M059J (cell line): Measurements from ENCODE around the gene AP1S1. TPM values are rescaled to one million over a fixed set of nuclear protein-coding genes. Genes with fewer than 3 reads are reported as not detected.
A peak's percentile ranks its signal among the peaks of the same experiment; 100 is the strongest.
"Not testable (repeated sequence)": the region's sequence is repeated elsewhere in the genome, so short reads cannot be mapped to it uniquely, and the experiment has no call there.

ENCODE experiments used
- DNase-seq: peaks from one replicate; pipeline ENCODE4 v3.0.0-alpha.2; 2012; ENCODE audit warnings: low read depth
- total RNA-seq: library from RNA; depleted of rRNA; stranded (reverse); fragments of >200 nt; shearing (Covaris generic); gene quantifications from 2 replicates; pipeline ENCODE4 v1.2.3, GENCODE V29; 2014; rRNA removed

Gene AP1S1
- 97.2 and 106 TPM in 2 replicates for total RNA-seq

DNA sequence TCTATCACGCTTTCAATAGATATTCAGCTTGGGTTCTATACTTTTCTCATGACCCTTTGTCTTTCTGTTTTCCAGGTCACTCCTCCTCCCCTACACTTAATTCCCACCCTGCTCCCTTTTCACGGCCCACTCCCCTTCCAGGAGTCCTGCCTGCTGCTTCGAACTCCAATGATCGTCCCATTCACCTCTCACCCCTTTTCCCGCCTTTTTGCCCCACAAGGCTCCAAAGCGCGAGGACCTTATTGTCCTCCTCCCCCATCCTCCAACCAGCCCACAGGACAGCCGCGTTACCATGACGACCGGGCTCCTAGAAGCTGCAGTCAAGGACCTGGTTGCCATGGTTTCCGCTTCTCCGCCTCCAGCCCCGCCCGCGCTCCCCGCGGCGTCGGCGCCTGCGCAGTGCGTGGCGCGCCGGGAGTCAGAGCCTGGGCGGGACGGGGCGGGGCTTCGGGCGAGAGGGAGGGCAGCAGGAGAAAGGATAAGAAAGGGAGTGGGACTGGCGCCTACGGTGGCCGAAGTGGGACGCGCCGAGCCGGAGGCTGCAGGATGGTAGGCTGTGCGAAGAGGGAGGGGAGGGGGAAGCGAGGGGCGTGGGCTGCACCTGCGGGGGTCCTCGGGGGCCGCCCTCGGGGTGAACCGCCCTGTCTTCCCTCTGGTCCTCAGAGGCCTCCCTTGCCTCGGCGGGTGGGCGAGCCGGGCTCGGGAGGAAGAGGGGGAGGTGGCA lies at the start of gene AP1S1:
Gene AP1S1 (plus strand): TSS at position 508 of the 724 bp plus-strand sequence. CDS start 39 bp downstream, at position 547.
- peak; percentile 97 for DNase-seq

DNA sequence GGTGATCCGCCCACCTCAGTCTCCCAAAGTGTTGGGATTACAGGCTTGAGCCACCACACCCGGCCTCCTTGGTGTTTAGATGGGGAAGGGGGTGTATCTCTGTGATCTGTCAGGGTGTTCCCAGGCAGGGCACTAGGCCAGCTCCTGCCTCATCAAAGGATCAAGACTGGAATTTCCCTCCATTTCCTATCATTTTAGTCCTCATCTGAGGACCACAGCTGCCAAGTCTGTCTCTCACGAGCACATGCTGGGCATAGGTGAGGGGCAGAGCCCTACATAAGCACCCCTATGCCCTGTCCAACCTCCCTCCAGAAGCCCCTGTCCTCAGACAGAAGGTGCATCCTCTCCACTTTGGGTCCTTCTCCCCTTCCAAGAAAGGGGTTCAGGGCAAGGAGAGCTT lies 49.5 kb upstream of the AP1S1 start:
- DNase-seq = no peak

DNA sequence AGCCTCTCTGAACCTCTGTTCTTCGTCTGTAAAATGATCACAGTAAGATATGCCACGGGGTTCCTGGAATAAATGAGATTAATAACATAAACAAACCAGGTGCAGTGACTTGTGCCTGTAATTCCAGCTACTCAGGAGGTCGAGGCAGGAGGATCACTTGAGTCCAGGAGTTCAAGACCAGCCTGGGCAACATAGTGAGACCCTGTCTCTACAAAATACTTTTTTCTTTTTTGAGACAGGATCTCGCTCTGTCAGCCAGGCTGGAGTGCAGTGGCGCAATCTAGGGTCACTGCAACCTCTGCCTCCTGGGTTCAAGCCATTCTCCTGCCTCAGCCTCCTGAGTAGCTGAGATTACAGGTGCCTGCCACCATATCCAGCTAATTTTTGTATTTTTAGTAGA lies 49.0 kb upstream of the AP1S1 start:
- not testable (repeated sequence) for DNase-seq

DNA sequence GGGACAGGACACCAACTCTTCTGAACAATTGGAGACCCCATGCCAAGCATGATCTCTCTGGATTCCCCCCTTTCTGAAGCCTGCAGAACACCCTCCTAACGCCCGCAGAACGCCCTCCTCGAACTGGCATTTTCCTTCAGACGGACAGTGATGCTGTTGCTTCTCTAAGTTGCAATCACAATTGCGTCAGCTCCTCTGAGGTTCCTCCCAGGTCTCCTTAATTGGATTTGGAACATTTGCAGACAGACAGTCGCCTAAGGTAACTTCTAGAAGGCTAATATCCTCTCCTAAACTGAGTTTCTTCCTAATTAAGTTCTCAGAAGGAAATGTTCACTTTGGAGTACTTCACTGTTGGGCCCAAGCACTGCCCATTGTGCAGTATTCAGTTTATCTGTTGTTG lies 47.9 kb upstream of the AP1S1 start:
- DNase-seq = no peak

DNA sequence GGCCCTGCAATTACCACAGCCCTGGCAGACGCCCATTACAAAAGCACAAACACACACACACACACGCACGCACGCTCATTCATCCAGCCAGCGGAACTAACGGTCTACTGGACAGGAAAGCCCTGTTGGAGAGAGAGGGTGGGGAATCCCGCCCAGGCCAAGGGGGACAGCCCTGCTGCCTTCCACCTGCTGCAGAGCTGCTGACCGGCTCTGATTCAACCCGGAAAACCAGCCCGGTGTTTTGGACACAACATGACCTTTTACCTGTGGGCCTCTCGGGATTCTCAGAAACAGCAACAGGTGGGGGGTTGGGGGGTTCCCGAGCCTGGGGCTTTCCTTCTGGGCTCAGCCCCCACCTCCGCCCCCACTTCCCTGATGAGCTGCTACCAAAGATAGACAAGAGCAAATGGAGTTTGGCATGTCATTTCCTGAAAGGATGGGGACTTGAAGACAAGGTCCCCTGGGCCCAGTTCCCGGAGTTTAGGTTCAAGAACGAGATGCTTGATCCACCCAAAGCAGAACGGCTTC lies 45.9 kb upstream of the AP1S1 start:
- DNase-seq = peak; percentile 84

DNA sequence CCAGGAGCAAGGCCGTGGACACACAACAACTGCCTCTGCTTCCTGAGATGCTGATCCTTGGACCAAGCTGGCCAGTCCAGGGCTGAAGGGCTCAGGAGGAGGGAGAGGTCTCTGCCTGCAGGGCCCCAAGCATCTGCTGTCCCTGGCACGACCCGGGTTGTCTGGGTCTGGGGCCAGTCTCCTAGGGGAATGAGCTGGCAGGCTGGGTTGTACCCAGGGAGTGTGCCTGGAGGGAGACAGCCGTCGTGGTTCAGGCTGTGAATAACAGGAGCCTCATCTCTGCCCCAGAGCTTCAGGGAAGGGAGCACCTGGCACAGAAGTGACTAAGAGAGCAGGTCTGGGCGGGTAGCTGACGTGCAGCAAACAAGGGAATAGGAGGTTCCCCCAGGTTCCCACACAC lies 45.3 kb upstream of the AP1S1 start:
- DNase-seq = peak; percentile 92

DNA sequence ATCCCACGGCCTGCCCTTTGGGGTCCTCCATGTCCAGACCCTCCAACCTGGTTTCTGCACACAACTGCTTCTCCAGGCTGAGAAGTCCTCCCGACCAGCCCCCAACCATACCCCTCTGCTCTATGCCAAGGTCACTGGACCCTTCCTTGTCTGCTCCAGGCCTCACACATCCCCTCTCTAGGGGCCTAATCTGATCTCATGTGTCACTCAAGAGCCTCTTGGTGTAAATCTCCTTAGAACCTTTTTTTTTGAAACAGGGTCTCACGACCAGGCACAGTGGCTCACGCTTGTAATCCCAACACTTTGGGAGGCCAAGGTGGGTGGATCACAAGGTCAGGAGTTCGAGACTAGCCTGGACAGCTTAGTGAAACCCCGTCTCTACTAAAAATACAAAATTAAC lies 44.9 kb upstream of the AP1S1 start:
- DNase-seq = no peak

DNA sequence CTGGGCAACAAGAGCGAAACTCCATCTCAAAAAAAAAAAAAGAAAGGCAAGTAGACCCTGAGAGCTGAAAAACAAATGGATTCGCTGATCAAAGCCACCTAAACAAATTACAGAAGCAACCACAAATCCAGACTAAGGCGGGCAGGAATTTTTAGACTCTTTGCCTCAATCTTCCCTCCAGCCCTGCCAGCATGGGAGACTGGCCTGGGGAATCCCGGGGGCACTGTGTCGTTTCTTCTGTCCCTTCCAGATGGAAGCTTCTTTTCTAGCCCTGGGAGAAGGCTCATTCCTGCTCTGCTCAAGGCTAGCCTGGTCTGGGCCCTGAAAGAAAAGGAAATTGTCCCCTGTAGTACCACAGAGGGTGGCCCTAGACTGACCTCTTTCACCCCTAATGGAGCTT lies 43.0 kb upstream of the AP1S1 start:
- DNase-seq = no peak

- no peak for DNase-seq
Observed at GRCh38 chr7:101112233-101112632, 42.0 kb upstream of the AP1S1 start.

DNA sequence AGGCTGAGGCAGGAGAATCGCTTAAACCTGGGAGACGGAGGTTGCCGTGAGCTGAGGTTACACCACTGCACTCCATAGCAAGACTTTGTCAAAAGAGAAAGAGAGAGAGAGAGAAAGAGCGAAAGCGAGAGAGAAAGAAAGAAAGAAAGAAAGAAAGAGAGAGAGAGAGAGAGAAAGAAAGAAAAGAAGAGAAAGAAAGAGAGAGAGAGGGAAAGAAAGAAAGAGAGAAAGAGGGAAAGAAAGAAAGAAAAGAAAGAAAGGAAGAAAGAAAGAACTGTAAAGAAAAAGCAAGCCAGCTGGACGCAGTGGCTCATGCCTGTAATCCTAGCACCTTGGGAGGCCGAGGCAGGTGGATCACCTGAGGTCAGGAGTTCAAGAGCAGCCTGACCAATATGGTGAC lies 41.1 kb upstream of the AP1S1 start:
- not testable (repeated sequence) for DNase-seq

DNA sequence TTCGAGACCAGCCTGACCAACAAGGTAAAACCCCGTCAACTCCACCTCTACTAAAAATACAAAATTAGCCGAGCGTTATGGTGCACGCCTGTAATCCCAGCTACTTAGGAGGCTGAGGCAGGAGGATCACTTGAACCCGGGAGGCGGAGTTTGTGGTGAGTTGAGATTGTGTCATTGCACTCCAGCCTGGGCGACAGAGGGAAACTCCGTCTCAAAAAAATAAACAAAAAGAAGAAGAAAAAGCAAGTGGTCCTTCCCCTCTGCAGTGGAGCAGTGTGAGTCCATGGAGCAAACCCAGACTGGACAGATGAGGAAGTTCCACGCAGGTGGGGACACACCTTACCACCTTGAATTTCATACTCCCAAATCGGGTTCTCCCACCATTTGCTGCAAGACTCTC lies 40.4 kb upstream of the AP1S1 start:
- DNase-seq = peak; percentile 24

DNA sequence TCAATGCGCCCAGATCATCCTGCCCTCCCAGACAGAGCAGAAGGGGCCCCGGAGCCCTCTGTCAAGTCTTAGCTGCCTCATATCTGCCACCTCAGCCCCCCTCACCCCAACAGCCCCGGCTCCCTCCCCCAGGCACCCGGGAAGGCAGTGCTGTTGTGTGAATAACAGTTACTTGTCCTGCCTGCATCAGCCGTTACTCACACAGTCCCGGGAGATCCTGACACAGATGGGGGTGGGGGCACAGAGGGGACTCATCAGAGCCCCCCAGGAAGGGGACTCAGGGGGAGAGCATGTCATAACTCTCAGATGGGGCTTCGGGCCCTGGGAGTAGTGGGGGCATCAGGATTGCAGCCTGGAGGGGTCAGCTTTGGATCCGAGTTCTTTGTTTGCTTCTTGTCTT lies 39.8 kb upstream of the AP1S1 start:
- DNase-seq = peak; percentile 60

DNA sequence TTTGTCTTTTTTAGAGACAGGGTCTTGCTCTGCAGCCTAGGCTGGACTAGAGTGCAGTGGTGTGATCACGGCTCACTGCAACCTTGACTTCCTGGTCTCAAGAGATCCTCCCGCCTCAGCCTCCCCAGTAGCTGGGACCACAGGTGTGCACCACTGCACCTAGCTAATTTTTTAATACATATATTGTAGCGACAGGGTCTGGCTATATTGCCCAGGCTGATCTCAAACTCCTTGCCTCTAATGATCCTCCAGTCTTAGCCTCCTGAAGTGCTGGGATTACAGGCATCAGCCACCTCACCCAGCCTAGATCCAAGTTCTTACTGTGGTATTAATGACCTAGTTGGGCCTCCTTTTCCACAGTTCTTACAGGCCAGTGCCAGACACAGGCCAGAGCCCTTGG lies 39.1 kb upstream of the AP1S1 start:
- peak; percentile 16 for DNase-seq

DNA sequence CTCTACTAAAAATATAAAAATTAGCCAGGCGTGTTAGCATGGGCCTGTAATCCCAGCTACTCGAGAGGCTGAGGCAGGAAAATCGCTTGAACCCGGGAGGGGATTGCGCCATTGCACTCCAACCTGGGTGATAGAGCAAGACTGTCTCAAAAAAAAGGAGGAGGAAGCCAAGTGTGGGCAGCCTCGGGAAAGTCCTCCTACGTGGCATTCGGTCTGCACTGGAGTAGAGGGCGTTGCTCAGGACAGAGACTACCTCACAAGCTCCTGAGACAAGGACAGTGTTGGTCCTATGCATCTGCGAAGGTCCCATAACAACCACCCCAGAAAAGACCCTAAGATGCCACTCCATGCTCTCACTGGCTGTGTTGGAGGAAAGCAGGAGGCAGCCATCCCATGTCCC lies 37.4 kb upstream of the AP1S1 start:
- peak; percentile 65 for DNase-seq

DNA sequence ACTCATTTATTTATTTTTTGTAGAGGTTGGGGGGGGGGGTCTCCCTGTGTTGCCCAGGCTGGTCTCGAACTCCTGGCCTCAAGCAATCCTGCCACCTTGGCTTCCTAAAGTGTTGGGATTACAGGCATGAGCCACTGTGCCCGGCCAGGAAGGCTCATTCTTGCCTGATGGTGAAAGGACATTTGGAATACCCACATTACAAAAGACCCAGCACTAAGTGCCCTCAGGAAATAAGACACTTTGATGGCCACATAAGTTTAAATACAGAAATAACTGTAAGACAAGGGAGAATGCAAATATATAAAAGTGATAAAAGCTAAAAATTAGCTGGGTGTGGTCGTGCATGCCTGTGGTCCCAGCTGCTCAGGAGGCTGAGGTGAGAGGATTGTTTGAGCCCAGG lies 35.4 kb upstream of the AP1S1 start:
- DNase-seq = no peak

DNA sequence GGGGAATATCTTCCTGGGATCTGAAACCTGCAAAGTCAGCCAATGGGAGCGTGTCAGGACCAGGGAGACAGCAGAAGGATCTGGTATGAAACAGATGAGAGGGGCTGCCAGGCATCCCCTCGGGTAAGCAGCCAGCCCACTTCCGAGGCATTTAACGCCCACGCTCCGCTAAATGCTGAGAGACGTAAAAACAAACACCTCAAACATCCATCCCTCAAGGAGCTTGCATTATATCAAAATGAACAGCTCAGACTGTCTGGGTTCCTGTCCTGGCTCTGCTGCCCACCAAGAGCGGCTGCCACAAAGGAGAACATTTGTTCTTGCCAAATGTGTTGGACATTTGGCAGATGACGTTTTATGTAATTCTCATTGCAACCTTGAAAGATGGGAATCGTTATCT lies 34.4 kb upstream of the AP1S1 start:
- DNase-seq = peak; percentile 38

DNA sequence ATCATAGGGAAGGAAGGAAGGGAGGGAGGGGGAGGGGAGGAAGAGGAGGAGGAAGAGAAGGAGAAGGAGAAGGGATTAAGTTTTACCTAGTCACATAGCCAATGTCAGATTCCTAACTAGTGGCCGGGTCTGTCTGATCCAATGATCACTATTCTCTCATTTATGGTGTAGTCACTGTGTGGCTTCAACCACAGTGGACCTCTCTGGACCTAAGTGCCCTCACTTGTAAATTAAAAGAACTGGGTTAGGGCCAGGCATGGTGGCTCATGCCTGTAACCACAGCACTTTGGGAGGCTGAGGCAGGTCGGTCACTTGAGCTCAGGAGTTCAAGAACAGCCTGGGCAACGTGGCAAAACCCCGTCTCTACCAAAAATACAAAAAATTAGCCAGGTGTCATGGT lies 34.0 kb upstream of the AP1S1 start:
- peak; percentile 83 for DNase-seq

GRCh38 chr7:101121631-101121990 lies 32.7 kb upstream of the AP1S1 start:
- not testable (repeated sequence) for DNase-seq

- DNase-seq = peak; percentile 99
Observed at GRCh38 chr7:101121991-101122932, 32.0 kb upstream of the AP1S1 start.

DNA sequence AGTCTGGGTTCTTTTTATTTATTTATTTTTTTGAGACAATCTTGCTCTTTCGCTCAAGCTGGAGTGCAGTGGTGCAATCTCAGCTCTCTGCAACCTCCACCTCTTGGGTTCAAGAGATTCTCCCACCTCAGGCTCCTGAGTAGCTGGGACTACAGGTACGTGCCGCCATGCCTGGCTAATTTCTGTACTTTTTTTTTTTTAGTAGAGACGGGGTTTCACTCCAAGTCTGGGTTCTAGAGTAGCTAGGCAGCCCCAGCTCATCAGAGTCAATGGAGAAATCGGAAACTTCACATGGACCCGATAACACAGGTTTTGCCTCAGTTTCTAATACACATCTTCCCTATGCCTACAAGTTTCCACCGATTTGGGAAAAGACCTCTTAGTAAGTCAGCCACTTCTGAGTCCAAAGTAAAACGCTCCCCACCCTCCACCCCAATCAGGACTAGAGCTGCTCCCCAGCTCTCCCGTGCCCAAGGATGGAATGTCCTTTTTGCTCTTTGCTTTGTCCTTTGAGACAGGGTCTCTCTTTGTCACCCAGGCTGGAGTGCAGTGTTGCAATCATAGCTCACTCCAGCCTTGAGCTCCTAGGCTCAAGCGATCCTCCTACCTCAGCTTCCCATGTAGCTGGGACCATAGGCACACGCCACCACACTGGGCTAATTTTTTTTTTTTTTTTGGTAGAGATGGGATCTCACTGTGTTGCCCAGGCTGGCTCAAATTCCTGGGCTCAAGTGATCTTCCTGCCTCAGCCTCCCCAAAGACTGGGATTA lies 31.2 kb upstream of the AP1S1 start:
- peak; percentile 11 for DNase-seq

GRCh38 chr7:101123703-101124068 lies 30.6 kb upstream of the AP1S1 start:
- DNase-seq = peak; percentile 11
